HG03432 (cell line): ENCODE measurements around the gene PNPLA2.

Source experiments
- ATAC-seq: cut with Tn5 transposase; IDR thresholded peaks from one replicate; pipeline ENCODE4 v1.9.1; 2021; ENCODE audit warnings: mild to moderate bottlenecking, moderate library complexity; ENCODE audit not compliant: unreplicated experiment

The PNPLA2 gene

DNA sequence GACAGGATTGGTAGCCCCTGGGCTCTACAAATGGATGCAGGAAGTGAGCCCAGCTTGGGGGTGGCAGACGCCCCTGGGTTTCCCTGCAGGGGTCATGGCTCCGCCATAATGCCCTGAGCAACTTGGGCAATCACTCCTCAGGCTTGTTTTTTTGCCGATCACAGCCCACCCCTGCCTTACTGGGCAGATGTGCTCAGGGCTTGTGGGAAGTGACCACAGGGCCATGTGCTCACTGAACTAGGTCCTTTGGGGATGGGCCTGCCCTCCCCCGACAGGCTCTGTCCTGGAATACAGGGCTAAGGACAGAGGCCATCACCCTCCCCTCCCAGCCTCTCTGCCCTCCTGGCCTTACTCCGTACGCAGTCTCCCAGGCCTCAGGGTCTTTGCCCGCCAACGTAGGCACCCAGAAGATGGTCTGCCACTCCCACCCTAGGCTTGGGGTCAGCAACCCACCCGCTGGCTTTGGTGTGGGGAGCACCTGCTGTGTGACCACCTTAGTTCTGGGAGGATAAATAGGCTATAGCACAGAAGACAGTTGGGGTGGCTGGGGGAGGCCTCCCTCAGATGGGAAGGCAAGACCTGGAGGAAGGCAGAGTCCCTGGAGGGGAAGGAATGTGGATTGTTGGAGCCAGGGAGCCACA lies 5.1 kb upstream of the PNPLA2 start:
- no peak for ATAC-seq

DNA sequence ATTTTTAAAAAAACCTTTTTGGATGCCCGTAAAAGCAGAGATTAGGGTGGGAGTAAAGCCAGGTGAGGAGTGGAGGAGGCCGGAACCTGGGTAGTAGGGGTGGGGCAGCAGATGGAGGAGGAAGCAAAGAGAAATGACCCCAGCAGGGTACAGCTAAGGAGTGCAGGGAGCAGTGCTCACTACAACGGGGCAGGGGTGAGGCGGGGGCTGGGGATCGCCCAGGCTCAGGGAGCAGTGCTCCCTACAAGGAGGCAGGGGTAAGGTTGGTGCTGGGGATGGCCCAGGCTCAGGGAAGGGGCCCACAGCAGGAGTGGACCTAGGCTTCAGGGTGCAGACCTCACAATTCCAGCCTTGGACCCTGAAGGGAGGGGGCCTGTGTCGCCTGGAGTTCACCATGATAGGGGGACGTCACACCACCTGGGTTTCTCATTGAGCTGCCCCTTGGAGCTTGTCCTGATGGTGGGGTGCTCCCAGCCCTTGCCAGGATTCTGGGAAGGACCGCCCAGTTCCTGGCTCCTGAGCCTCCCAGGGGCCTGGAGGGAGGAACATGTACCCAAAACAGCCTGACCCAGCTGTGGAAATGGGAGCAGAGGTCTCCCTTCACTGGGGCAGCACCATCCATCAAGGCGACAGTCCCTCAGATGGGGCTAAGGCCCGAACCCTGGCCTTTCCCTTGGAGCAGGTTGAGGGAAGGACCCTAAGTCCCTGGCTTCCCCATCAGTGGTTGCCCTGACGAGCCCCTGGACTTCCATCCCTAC lies 2.9 kb upstream of the PNPLA2 start:
- no peak for ATAC-seq

GRCh38 chr11:816433-816779 lies 2.3 kb upstream of the PNPLA2 start:
- no peak for ATAC-seq

GRCh38 chr11:819129-819931 lies 616 bp downstream of the PNPLA2 start:
- ATAC-seq, result peak; percentile 71

DNA sequence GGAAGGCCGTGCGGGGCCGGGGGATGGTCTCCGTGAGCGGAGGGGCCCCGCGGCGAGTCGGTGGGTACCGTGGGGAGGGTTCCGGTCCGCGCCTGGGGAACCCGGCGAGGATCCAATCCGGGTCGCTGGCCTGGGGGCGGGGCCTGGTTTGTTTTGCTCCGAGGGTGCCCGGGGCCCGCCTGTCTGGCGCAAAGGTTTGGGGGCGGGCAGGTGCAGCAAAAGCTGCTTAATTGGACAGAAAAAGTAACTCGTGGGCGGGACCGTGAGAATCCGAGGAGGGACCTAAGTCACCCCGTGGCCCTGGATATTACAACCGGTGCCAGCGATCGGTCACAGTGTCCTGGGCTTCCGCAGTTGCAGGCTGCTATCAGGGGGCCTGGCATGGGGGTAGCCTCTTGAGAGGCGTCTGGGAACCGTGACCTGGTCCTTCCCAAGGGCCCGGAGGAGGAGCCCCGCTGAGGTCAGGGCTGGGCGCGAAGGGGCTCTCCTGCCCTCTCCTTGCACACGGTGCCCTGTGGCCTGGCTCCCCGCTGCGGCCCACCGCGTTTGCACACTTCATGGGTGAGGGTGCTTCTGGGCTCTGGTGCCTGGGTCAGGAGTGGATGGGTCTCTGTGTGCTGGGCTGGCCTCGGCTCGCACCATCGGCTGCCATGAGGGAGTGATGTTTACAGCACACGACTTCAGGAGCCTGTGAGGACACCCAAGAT lies 1.4 kb downstream of the PNPLA2 start:
- ATAC-seq, result peak; percentile 60

DNA sequence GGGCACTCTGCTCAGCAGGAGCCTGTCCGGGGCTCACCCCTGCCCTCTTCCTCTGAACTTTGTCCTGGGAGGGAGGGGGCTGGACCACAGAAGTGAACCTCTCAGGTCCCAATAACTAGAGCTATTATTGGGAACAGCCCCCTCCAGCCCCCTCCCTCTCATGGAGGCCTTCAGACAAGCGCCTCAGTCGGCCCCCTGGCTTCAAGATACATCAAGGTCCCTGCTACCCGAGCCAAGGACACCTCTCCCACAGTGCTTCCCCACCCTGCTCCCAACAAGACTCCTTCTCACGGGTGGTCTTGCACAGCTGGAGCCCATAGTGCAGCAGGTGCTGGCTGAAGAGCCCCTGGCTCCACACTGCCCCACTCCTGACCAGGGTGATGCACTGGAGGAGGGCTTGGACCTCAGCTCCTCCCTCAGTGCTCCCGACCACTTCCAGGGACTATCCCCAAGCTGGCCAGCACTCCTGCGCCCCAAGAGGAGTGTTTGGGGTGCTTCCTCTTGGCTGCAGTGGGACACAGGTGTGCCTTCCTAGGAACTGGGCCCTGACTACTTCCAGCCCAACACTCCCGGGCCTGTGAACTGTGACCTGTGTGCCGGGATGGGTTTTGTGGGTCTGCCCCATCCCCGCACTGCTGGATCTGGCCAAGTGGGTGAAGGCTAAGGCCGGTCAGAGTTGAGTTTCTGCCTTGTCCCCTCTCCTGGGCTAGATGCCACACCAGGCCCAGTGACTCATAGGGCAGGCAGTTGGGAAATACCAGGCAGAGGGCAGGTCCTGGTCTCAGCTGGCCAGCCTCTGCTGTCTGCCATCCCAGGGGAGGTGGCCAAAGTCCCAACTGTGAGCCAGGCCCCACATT lies 2.2 kb downstream of the PNPLA2 start:
- ATAC-seq, result no peak

DNA sequence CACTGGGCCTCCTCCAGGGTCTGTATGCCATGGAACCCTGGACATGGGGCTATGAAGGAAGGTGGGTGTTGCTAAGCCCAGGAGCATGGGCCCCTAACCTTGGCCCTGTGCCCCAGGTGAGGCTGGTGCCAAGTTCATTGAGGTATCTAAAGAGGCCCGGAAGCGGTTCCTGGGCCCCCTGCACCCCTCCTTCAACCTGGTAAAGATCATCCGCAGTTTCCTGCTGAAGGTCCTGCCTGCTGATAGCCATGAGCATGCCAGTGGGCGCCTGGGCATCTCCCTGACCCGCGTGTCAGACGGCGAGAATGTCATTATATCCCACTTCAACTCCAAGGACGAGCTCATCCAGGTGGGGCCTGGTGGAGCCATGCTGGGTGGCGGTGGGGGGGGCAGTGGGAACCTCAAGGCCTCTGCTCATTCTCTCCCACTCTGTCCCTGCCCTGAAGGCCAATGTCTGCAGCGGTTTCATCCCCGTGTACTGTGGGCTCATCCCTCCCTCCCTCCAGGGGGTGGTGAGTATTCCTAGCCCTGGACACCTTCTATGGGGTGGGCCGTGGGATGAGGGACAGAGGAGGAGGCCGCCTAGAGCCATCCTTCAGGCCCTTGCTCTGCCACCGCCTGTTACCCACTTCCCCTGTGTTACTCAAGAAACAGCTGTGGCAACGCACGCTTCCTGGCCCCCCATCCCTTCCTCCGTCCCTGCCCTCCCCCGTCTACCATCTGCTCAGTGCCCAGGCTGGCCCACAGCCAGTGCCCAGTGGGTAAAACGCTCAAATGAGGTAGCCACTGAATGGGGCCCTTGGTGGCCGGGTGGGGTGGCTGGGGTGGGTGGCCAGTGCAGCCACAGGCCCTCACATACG lies 3.0 kb downstream of the PNPLA2 start:
- no peak for ATAC-seq

DNA sequence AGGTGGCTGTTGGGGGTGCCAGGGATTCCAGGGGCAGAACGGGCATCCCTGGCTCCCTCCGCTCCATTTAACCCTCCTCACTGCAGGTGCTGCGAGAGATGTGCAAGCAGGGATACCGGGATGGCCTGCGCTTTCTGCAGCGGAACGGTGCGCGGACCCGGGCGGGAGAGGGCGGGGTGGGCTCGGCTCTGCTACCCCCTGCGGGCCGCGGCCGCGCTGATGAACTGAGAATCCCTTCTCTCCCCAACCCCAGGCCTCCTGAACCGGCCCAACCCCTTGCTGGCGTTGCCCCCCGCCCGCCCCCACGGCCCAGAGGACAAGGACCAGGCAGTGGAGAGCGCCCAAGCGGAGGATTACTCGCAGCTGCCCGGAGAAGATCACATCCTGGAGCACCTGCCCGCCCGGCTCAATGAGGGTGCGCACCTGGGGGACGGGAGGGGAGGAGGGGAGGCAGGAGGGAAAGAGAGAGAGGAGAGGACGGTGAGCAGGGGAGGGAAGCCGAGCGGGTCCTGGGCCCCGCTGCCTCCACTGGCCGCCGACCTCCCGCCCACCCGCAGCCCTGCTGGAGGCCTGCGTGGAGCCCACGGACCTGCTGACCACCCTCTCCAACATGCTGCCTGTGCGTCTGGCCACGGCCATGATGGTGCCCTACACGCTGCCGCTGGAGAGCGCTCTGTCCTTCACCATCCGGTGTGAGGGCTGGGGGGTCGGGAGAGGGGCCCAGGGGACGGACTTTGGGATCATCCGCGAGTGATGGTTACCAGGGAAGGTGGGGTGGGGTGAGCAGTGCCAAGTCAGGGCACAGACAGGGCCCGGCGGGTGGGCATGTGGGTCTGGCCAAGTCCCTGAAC lies 5.0 kb downstream of the PNPLA2 start:
- ATAC-seq, result no peak

DNA sequence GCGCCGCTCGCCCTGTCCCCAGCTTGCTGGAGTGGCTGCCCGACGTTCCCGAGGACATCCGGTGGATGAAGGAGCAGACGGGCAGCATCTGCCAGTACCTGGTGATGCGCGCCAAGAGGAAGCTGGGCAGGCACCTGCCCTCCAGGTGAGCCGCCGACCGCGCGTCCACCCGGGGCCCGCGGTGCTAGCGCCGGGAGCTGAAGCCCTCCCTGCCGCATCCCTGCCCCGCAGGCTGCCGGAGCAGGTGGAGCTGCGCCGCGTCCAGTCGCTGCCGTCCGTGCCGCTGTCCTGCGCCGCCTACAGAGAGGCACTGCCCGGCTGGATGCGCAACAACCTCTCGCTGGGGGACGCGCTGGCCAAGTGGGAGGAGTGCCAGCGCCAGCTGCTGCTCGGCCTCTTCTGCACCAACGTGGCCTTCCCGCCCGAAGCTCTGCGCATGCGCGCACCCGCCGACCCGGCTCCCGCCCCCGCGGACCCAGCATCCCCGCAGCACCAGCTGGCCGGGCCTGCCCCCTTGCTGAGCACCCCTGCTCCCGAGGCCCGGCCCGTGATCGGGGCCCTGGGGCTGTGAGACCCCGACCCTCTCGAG lies 5.7 kb downstream of the PNPLA2 start:
- no peak for ATAC-seq

- no peak for ATAC-seq
These were observed 6.2 kb downstream of the PNPLA2 start for GRCh38 chr11:824942-825341.

DNA sequence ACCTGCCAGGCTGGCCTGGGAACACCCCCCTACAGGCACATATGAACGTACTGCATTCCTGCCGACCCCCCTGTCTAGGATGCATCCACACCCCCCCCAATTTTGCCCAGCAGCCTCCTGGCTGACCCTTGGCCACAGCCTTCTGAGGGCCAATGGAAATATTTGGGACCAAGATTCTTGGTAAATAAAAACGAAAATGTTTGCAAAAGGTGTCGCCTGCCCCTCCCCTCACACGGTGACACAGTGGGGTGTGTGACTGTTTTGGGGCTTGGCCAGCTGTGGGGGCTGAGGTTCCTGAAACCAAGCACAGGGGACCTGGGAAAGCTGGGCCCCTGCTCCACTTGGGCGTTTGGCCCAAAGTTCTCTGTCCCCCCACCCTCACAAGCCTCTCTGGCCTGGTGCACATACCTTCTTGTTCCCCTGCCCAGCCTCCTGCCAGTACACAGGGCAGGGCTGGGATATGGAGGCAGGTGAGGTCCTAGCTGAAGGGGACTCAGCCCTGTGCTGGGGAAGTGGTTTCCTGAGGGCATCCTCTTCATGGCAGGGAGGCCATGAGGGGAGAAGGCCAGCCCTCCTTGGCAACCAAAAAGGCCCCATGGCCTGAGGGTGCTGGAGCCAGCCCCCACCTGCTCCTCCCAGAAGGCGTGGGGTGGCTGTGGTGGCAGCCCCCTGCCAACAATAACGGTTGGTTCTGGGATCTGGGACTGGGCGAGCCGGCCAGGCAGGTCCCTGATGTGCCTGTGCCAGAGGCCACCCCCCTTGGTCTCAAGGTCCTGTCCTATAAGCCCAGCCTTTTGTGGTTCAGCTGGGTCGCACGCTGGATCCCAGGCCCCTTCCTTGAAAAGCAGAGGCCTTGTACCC lies 6.9 kb downstream of the PNPLA2 start:
- no peak for ATAC-seq

DNA sequence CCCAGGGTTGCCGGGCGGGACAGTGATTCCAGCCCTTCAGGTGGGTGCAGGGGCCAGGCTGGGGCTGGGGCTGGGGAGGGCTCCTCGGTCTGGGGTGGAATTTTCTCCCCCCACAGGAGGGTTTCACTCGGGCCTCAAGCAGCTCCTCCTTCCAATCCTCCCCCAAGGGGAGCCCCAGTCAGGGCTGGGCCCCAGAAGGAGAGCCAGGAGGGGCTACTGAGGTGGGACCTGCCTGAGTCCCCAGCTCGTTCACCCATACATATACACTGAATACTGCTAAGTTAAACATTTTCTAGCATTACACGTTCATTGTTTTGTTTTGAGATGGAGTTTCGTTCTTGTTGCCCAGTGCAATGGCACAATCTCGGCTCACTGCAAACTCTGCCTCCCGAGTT lies 7.5 kb downstream of the PNPLA2 start:
- no peak for ATAC-seq

DNA sequence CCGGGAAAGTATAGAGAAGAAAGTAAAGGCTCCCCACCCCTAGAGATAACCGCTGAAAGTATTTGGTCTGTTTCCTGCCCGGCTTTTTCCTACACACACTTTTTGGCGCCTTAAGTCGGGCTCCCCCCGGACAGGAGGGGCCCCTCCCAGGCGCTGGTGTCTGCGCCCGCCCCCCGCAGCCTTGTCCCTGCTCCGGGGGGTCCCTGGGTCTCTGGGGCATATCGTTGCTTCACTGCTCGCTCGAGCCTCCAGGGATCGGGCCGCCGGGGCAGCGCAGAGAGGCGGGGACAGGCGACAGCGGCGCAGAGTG lies 8.1 kb downstream of the PNPLA2 start:
- no peak for ATAC-seq

DNA sequence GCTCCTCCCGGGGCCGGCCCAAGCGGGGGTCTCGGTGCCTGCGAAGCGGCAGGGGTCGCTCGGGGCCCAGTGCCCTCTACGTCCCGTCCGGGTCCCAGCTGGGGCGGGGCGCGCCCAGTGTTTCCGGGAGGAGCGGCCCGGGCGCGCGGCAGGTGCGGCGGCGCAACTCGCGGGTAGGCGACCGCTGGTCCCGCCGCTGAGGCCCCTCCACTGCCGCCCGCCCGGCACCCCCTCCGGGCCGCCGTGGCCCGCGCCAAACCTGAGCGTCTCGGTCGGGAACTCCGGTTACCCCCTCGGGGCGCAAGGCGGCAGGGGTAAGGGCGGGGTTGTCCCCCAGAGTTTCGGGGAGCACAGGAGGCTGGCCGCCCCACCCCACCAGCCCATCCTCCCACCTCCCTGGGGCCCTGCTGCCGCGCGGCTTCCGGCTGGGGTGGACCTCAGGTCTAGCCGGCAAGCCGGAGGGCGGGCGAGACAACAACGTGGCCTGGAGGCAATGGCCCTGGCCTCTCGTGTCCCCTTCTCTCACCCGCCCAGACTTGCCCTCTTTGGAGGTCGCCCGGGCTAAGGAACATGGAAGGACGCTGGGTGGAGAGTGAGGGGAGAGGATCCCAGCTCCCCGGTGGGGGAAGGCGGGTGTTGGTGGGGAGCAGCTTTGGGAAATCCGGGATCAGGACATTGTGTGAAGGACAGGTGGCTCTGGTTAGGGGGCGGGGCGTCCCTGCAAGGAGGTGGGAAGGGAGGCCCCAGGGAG lies 8.6 kb downstream of the PNPLA2 start:
- ATAC-seq, result peak; percentile 26

GRCh38 chr11:827897-828192 lies 9.1 kb downstream of the PNPLA2 start, which contains the start of gene CRACR2B:
CRACR2B (plus strand) TSS chr11:827919; CDS start chr11:828608, 689 bp downstream.
- ATAC-seq, result peak; percentile 11

DNA sequence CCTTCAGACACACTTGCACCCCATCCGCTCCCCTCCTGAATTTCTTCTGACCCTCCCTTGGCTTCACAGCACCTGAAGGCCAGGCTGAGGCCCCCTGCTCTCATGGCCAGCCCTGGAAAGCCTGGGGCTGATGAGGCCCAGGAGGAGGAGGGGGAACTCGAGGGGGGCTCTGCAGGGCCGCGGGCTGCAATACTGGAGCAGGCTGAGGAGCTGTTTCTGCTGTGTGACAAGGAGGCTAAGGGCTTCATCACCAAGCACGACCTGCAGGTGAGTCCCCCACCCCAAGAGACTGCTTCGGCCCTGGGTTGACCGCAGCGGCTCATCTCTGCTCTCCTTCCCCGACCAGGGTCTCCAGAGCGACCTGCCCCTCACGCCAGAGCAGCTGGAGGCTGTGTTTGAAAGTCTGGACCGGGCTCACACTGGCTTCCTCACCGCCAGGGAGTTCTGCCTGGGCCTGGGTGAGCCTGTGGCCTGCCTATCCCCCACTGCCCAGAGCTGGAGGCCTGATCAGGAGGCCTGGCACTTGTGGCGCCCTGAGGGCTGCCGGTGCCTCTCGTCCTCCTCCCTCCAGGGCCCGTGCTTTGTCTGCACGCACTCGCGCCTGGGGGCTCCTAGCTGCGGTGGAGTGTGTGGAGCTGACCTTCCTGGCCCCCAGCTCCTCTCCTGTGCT lies 9.9 kb downstream of the PNPLA2 start:
- no peak for ATAC-seq
